ENCODE results near the gene SCT. TPM values are rescaled to one million over a fixed set of nuclear protein-coding genes. Genes with fewer than 3 reads are reported as not detected.
"Not testable (repeated sequence)": the region's sequence is repeated elsewhere in the genome, so short reads cannot be mapped to it uniquely, and the experiment has no call there.

Gene SCT, protein sequence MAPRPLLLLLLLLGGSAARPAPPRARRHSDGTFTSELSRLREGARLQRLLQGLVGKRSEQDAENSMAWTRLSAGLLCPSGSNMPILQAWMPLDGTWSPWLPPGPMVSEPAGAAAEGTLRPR
- not detected for total RNA-seq

- DNase-seq (ENCODE audit: low spot score) = no peak
These were observed at the start of gene SCT for GRCh38 chr11:626475-627307. SCT (minus strand) TSS chr11:627181; CDS start chr11:627143, 38 bp downstream.

GRCh38 chr11:674406-674805 is 47.4 kb upstream of the SCT start:
- DNase-seq (ENCODE audit: low spot score) = no peak

- DNase-seq (ENCODE audit: low spot score) = no peak
These were observed 46.9 kb upstream of the SCT start for GRCh38 chr11:673866-674265.

GRCh38 chr11:665704-666281 is 38.8 kb upstream of the SCT start:
- DNase-seq (ENCODE audit: low spot score) = no peak

DNA sequence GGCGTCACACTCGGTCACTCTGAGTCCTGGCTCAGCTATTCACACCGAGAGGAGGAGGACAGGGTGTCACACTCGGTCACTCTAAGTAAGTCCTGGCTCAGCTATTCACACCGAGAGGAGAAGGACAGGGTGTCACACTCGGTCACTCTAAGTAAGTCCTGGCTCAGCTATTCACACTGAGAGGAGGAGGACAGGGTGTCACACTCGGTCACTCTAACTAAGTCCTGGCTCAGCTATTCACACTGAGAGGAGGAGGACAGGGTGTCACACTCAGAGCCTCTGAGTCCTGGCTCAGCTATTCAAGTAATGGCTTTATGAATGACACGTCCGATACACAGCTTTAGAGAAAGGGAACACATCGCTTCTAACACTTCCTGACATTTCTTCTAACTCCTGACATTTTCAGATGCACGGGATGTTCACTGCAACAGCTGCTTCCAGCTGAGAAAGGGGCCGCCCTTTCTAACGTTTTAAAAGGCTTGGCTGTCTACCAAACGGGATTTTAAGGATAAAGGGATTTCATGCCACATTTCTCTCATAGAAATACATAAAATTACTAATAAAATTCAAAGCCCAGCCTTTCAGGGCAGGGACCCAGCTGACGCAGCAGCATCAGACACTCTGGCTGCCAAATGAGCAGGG is 38.2 kb upstream of the SCT start:
- DNase-seq (ENCODE audit: low spot score) = no peak

GRCh38 chr11:662689-663274 is 35.8 kb upstream of the SCT start:
- DNase-seq (ENCODE audit: low spot score) = peak; percentile 61

DNA sequence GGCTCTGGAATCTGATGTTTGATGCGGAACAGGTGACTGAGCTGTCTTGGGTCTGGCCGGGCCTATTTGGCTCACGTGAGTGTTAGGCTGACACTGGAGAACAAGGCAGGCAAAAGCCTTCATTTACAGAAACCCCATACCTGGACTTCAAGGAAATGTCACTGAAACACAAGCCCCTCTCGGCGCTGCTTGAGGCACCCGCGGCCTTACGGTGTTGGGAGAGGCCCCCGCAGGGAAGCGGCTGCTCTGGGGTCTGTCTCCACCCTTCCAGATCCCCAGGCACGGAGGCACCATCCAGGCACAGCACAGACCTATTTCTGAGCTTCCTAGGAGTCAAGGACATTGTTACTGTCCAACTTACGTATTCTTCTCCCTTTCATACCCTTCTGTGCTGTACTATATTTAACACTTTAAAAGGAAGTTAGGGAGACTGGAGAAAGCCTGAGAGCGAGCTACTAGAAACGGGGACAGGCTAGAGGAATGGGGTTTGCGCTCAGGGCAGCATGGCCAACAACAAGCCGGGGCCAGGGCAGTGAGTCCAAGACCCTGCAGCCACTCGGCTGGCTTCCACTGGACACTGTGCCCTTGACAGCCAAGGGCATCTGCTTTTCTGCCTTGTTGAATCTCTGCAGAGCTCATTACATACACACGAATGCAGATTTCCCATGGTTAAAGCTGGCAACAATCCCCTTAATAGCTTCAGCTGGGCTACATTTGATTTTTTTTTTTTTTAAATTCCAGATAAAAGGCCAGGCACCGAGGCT is 33.9 kb upstream of the SCT start:
- no peak for DNase-seq (ENCODE audit: low spot score)

DNA sequence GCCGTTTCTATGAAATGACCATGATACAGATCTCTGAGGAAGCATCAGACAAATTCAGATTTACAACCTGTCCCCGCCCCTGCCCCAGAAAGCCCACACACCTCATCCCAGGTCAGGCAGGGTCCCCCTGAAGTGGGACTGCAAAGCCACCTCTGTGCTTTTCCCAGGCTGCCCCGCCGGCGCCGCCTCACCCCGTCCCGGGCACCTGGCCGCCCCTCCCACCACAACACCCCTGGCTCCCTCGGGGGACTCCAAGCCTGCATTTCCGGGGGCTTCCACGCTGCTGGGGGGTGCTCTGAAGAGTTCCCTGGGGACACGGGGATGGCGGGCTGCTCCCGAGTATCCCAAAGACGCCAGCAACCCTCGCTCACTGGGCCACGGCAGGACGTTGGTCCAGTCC is 33.3 kb upstream of the SCT start:
- DNase-seq (ENCODE audit: low spot score) = no peak

DNA sequence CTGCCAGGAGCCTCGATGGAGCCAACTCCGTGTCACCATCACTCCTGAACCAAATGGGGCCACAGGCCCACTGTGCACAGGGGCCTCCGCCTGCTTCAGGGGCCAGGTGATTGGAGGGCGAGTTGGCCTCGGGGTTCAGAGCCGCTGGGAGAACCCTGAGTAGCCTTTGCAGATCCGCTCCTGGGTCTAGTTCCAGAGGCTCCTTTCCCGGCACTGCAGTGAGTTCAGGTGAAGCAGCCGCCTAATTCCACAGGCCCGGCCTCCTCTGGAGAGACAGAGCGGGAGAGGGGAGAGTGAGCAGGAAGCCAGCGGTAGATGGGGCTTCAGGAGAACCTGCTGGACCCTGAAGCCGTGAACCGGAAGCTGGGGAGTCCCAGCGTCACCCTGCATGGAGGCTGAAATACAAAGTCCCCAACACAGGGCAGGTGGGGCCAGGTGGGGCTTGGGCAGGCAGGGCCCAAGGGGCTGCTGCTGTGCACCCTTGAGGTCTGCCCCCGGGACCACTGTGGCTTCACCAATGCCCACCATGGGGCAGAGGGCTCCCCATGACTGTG is 32.6 kb upstream of the SCT start:
- no peak for DNase-seq (ENCODE audit: low spot score)

DNA sequence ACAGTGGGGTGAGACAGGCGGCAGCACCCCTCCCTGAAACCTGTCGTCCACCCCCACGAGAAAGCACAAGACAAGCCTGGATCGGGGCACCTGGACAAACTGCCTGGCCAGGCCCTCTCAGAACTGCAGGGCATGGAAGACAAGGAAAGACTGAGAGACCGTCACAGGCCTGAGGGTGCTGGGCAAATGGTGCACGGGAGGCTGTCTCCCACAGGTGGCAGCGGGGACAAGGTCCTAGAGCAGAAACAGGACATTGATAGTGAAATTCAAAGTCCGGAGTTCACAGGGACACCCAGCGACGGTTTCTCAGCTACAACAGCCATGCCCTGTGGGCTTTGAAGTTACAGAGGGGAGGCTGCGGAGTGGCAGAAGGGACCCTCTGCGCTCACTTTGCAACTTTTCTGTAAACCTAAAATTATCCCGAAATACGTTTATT is 30.7 kb upstream of the SCT start:
- no peak for DNase-seq (ENCODE audit: low spot score)

GRCh38 chr11:656866-657265 is 29.9 kb upstream of the SCT start:
- no peak for DNase-seq (ENCODE audit: low spot score)

- DNase-seq (ENCODE audit: low spot score) = no peak
These were observed 29.4 kb upstream of the SCT start for GRCh38 chr11:656426-656825.

DNA sequence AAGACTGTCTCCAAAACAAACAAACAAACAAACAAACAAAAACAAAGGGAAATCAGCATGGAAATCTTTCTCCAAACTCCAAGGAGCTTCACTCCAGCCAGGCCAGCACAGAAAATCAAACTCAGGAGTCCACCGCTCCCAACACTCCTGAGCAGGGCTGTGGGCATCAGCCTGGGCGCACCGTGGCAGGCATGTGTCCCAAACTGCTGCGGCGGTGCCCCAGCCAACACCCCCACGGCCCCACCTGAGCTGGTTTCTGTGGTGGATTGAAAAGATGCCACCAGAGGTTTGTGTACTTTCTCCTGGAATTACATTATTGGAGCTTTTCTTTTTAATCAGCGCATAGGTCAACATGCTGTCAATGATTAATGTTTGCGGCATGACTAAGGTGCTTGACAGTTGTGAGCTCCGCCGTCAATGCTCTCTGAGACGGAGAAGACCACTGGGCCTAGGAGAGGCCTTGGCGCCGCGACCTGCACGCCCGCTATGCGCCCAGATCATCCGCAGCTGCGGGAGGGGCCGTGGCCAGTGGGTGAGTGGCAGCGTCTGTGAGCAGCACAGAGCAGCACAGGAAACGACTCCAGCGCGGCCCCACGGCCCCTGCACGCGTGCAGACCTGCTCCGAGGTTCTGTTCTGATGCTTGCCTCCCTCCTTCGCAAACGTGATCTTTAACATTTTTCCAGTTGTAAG is 28.2 kb upstream of the SCT start:
- no peak for DNase-seq (ENCODE audit: low spot score)

- DNase-seq (ENCODE audit: low spot score) = not testable (repeated sequence)
These were observed 27.5 kb upstream of the SCT start for GRCh38 chr11:654444-654843.

DNA sequence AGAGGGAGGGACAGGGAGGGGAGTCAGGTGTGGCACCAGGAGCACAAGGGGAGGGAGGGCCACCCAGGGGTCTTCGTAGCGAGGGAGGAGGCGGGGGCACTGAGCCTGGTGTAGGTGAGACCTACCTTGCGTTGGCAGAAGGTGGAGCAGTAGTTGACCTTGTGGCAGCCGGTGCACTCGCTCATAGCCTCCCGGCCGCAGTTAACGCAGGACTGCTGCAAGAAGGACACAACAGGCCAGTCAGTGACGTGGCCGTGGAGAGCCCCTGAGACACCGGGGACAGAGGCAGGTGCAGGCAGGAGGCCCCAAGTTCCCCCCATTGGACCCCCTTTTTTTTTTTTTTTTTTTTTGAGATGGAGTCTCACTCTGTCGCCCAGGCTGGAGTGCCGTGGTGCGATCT is 26.9 kb upstream of the SCT start:
- DNase-seq (ENCODE audit: low spot score) = no peak

GRCh38 chr11:653136-653535 is 26.2 kb upstream of the SCT start:
- not testable (repeated sequence) for DNase-seq (ENCODE audit: low spot score)

DNA sequence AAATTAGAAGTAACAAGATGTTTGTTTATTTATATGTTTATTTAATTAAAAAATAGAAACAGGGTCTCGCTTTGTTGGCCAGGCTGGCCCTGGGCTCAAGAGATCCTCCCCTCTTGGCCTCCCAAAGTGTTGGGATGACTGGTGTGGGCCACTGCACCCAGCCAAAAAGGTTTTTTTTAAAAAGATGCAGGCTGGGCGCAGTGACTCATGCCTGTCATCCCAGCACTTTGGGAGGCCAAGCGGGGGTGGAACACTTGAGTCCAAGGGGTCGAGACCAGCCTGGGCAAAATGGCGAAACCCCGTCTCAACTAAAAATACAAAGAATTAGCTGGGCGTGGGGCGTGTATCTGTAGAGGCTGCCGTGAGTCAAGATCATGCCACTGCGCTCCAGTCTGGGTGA is 23.5 kb upstream of the SCT start:
- no peak for DNase-seq (ENCODE audit: low spot score)

DNA sequence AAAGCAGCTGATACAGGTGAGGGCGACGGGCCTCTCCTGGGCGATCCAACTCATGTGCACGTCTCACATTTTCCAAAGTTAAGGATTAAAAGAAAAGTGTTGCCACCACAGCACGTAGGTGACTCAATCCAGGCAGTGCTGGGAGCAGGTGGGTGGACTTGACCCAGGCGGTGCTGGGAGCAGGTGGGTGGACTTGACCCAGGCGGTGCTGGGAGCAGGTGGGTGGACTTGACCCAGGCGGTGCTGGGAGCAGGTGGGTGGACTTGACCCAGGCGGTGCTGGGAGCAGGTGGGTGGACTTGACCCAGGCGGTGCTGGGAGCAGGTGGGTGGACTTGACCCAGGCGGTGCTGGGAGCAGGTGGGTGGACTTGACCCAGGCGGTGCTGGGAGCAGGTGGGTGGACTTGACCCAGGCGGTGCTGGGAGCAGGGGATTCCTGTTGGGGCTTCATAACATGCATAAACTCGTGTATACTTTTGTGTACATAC is 20.7 kb upstream of the SCT start:
- DNase-seq (ENCODE audit: low spot score) = not testable (repeated sequence)

GRCh38 chr11:646214-646613 is 19.2 kb upstream of the SCT start:
- no peak for DNase-seq (ENCODE audit: low spot score)

GRCh38 chr11:645536-645935 is 18.6 kb upstream of the SCT start:
- DNase-seq (ENCODE audit: low spot score) = no peak

All from ureter (tissue), 1 donor.